ENCODE data around the gene DLG4. TPM values are rescaled to one million over a fixed set of nuclear protein-coding genes. Genes with fewer than 3 reads are reported as not detected.
"Not testable (repeated sequence)": the region's sequence is repeated elsewhere in the genome, so short reads cannot be mapped to it uniquely, and the experiment has no call there.

Gene DLG4
- total RNA-seq, 1 experiment from 2014 or later, result 8.9 TPM

GRCh38 chr17:7173687-7174602 is 45.7 kb downstream of the DLG4 start:
- H3K27me3 ChIP-seq (replicated peaks), result peaks cover 10% of the 10 kb centered on the region
- no peak for DNase-seq (ENCODE audit: low read depth in 1 of 2, low spot score in 2 of 2)
- H3K9me3 ChIP-seq (replicated peaks), result no peaks in the 10 kb centered on the region
- peaks cover 12% of the 10 kb centered on the region for H3K4me1 ChIP-seq (replicated peaks)
- no peak overlapping the region for H3K4me3 ChIP-seq
- no peaks in the 10 kb centered on the region for H3K36me3 ChIP-seq
- H3K27ac ChIP-seq, result no peak overlapping the region

- H3K27ac ChIP-seq; H3K36me3 ChIP-seq; H3K4me1 ChIP-seq (replicated peaks); H3K4me3 ChIP-seq; H3K27me3 ChIP-seq (replicated peaks); H3K9me3 ChIP-seq (replicated peaks); DNase-seq (ENCODE audit: low read depth in 1 of 2, low spot score in 2 of 2): not testable (repeated sequence)
Observed at GRCh38 chr17:7172522-7173191, 47.0 kb downstream of the DLG4 start.

- not testable (repeated sequence) for H3K4me3 ChIP-seq; DNase-seq (ENCODE audit: low read depth in 1 of 2, low spot score in 2 of 2); H3K27ac ChIP-seq; H3K36me3 ChIP-seq; H3K27me3 ChIP-seq (replicated peaks); H3K9me3 ChIP-seq (replicated peaks); H3K4me1 ChIP-seq (replicated peaks)
Observed at GRCh38 chr17:7169565-7169908, 50.1 kb downstream of the DLG4 start.

GRCh38 chr17:7168841-7169564 is 50.6 kb downstream of the DLG4 start:
- not testable (repeated sequence) for H3K27me3 ChIP-seq (replicated peaks); H3K9me3 ChIP-seq (replicated peaks); H3K27ac ChIP-seq; H3K36me3 ChIP-seq; H3K4me3 ChIP-seq; DNase-seq (ENCODE audit: low read depth in 1 of 2, low spot score in 2 of 2); H3K4me1 ChIP-seq (replicated peaks)

- Histone ChIP-seq H3K4me3 (no peak overlapping the region), H3K4me1 (replicated peaks) (no peaks in the 10 kb centered on the region), H3K27me3 (replicated peaks) (no peaks in the 10 kb centered on the region; the same call in 1 of the 2 replicates), H3K36me3 (no peaks in the 10 kb centered on the region), H3K9me3 (replicated peaks) (no peaks in the 10 kb centered on the region), H3K27ac (no peak overlapping the region)
- no peak for DNase-seq (ENCODE audit: low read depth in 1 of 2, low spot score in 2 of 2)
Observed at GRCh38 chr17:7167832-7168231, 51.8 kb downstream of the DLG4 start.

GRCh38 chr17:7166873-7167272 is 52.8 kb downstream of the DLG4 start:
- DNase-seq (ENCODE audit: low read depth in 1 of 2, low spot score in 2 of 2), result no peak
- Histone ChIP-seq H3K27me3 (replicated peaks) (no peaks in the 10 kb centered on the region; the same call in 1 of the 2 replicates), H3K27ac (no peak overlapping the region), H3K4me1 (replicated peaks) (no peaks in the 10 kb centered on the region), H3K36me3 (no peaks in the 10 kb centered on the region), H3K4me3 (no peak overlapping the region), H3K9me3 (replicated peaks) (no peaks in the 10 kb centered on the region)

- not testable (repeated sequence) for H3K27ac ChIP-seq; H3K27me3 ChIP-seq (replicated peaks); H3K4me1 ChIP-seq (replicated peaks); DNase-seq (ENCODE audit: low read depth in 1 of 2, low spot score in 2 of 2); H3K36me3 ChIP-seq; H3K4me3 ChIP-seq; H3K9me3 ChIP-seq (replicated peaks)
Observed at GRCh38 chr17:7159571-7159970, 60.1 kb downstream of the DLG4 start.

GRCh38 chr17:7158424-7158823 is 61.2 kb downstream of the DLG4 start:
- H3K27me3 ChIP-seq (replicated peaks), result peaks cover 10% of the 10 kb centered on the region
- H3K27ac ChIP-seq; DNase-seq (ENCODE audit: low read depth in 1 of 2, low spot score in 2 of 2); H3K4me1 ChIP-seq (replicated peaks); H3K36me3 ChIP-seq; H3K9me3 ChIP-seq (replicated peaks); H3K4me3 ChIP-seq: not testable (repeated sequence)

GRCh38 chr17:7156342-7156940 is 63.2 kb downstream of the DLG4 start:
- Histone ChIP-seq H3K36me3 (no peaks in the 10 kb centered on the region), H3K27ac (no peak overlapping the region), H3K9me3 (replicated peaks) (no peaks in the 10 kb centered on the region), H3K4me3 (no peak overlapping the region), H3K4me1 (replicated peaks) (no peaks in the 10 kb centered on the region), H3K27me3 (replicated peaks) (peaks cover 19% of the 10 kb centered on the region)
- no peak for DNase-seq (ENCODE audit: low read depth in 1 of 2, low spot score in 2 of 2)

- peaks cover 8% of the 10 kb centered on the region for H3K27me3 ChIP-seq (replicated peaks)
- H3K27ac ChIP-seq, result no peak overlapping the region
- no peak for DNase-seq (ENCODE audit: low read depth in 1 of 2, low spot score in 2 of 2)
- no peaks in the 10 kb centered on the region for H3K36me3 ChIP-seq
- no peaks in the 10 kb centered on the region for H3K9me3 ChIP-seq (replicated peaks)
- no peak overlapping the region for H3K4me3 ChIP-seq
- H3K4me1 ChIP-seq (replicated peaks), result no peaks in the 10 kb centered on the region
Observed at GRCh38 chr17:7147772-7148171, 71.9 kb downstream of the DLG4 start.

GRCh38 chr17:7146115-7146514 is 73.5 kb downstream of the DLG4 start:
- H3K27me3 ChIP-seq (replicated peaks), result peaks cover 17% of the 10 kb centered on the region
- no peak for DNase-seq (ENCODE audit: low read depth in 1 of 2, low spot score in 2 of 2)

GRCh38 chr17:7144213-7144612 is 75.4 kb downstream of the DLG4 start:
- H3K4me1 ChIP-seq (replicated peaks), result no peaks in the 10 kb centered on the region
- no peaks in the 10 kb centered on the region for H3K9me3 ChIP-seq (replicated peaks)
- no peak overlapping the region for H3K27ac ChIP-seq
- H3K27me3 ChIP-seq (replicated peaks), result peaks cover 28% of the 10 kb centered on the region
- DNase-seq (ENCODE audit: low read depth in 1 of 2, low spot score in 2 of 2), result no peak
- H3K36me3 ChIP-seq, result no peaks in the 10 kb centered on the region
- no peak overlapping the region for H3K4me3 ChIP-seq

More at GRCh38 chr17:7146115-7146514, 73.5 kb downstream of the DLG4 start:
- no peak overlapping the region for H3K27ac ChIP-seq
- H3K4me3 ChIP-seq, result no peak overlapping the region
- H3K36me3 ChIP-seq, result no peaks in the 10 kb centered on the region
- no peaks in the 10 kb centered on the region for H3K9me3 ChIP-seq (replicated peaks)
- H3K4me1 ChIP-seq (replicated peaks), result no peaks in the 10 kb centered on the region

GRCh38 chr17:7141824-7142223 is 77.8 kb downstream of the DLG4 start:
- H3K9me3 ChIP-seq (replicated peaks), result no peaks in the 10 kb centered on the region
- H3K36me3 ChIP-seq, result no peaks in the 10 kb centered on the region
- H3K27ac ChIP-seq, result no peak overlapping the region
- H3K4me1 ChIP-seq (replicated peaks), result no peaks in the 10 kb centered on the region
- no peak overlapping the region for H3K4me3 ChIP-seq
- DNase-seq (ENCODE audit: low read depth in 1 of 2, low spot score in 2 of 2), result no peak
- H3K27me3 ChIP-seq (replicated peaks), result peaks cover 38% of the 10 kb centered on the region
